Activated T-cell treated with anti-CD3 and anti-CD28 coated beads, Interleukin-2, amount 50 U/mL, for 72 hours (primary cell): Measurements from ENCODE around the gene CIAPIN1. TPM values are rescaled to one million over a fixed set of nuclear protein-coding genes. Genes with fewer than 3 reads are reported as not detected.

Experiments
- ATAC-seq, 2 donors: fragments of 150-1000 bp; cut with Tn5 transposase; replicated peaks in 1 of 2; 2 replicates each; pipeline ENCODE4 v1.10.0; 2021; ENCODE audit warnings: moderate library complexity in 2 of 2, mild to moderate bottlenecking in 1 of 2
- DNase-seq, 2 donors: peaks; one replicate each; pipeline ENCODE4 v3.0.0; 2021 to 2022; ENCODE audit warnings: mixed read lengths in 1 of 2
- H3K27ac Mint-ChIP-seq: one replicate; pipeline ENCODE4 v1.8.0; 2022; ENCODE audit warnings: mild to moderate bottlenecking, moderate library complexity, mixed read lengths
- H3K27me3 Mint-ChIP-seq: one replicate; pipeline ENCODE4 v1.8.0; 2022; ENCODE audit warnings: low read depth, mixed read lengths
- H3K36me3 Mint-ChIP-seq, 2 donors: one replicate each; pipeline ENCODE4 v1.8.0; 2022; ENCODE audit warnings: mixed read lengths in 2 of 2, mild to moderate bottlenecking in 1 of 2; ENCODE audit not compliant: insufficient read depth in 2 of 2
- H3K4me1 Mint-ChIP-seq: one replicate; pipeline ENCODE4 v1.8.0; 2022; ENCODE audit warnings: low read depth, mixed read lengths
- H3K4me3 Mint-ChIP-seq, 2 donors: one replicate each; pipeline ENCODE4 v1.8.0; 2022; ENCODE audit warnings: mild to moderate bottlenecking in 2 of 2, mixed read lengths in 2 of 2, moderate library complexity in 2 of 2
- H3K9me3 Mint-ChIP-seq, 2 donors: one replicate each; pipeline ENCODE4 v1.8.0; 2022; ENCODE audit warnings: mixed read lengths in 2 of 2
- total RNA-seq, 2 donors: library from RNA; stranded (reverse); gene quantifications; one replicate each; pipeline ENCODE4 v1.2.3, GENCODE V29; 2022

Gene CIAPIN1
- total RNA-seq, 2 donors from 2014 or later, result 39.6 to 49.7 TPM

GRCh38 chr16:57422026-57422944 is 24.9 kb downstream of the CIAPIN1 start:
- no peak overlapping the region for H3K27ac Mint-ChIP-seq
- no peak for ATAC-seq

GRCh38 chr16:57419506-57419905 is 27.7 kb downstream of the CIAPIN1 start:
- Mint-ChIP-seq H3K27ac (peak overlapping the region; percentile 82), H3K4me3 (no peak overlapping the region), H3K9me3 (no peaks in the 10 kb centered on the region), H3K27me3 (no peaks in the 10 kb centered on the region), H3K4me1 (peaks cover 16% of the 10 kb centered on the region), H3K36me3 (no peaks in the 10 kb centered on the region)
- ATAC-seq (no peak), DNase-seq (no peak)

More at GRCh38 chr16:57422026-57422944, 24.9 kb downstream of the CIAPIN1 start:
- H3K4me1 Mint-ChIP-seq, result peaks cover 10% of the 10 kb centered on the region
- H3K27me3 Mint-ChIP-seq, result no peaks in the 10 kb centered on the region
- H3K9me3 Mint-ChIP-seq, result no peaks in the 10 kb centered on the region
- H3K4me3 Mint-ChIP-seq, result no peak overlapping the region
- DNase-seq, result no peak
- H3K36me3 Mint-ChIP-seq, result no peaks in the 10 kb centered on the region

- H3K4me1 Mint-ChIP-seq, result peaks cover 16% of the 10 kb centered on the region
Observed at GRCh38 chr16:57416084-57416483, 31.1 kb downstream of the CIAPIN1 start.

DNA sequence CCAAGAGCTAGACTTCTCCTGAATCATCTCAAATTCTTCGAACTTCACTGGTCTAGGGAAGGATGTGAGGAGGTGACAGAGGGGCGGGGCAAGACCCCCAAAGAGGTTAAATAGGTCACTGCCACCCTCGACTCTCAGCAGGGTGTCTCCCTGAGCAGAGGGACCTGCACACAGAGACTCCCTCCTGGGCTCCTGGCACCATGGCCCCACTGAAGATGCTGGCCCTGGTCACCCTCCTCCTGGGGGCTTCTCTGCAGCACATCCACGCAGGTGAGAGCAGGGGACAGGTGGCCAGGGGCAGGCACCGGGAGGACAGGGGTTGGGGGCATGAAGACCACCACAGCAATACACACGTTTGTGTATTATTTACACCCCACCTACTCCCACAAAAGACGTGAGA is 33.5 kb downstream of the CIAPIN1 start:
- DNase-seq (no peak), ATAC-seq (no peak)
- Mint-ChIP-seq H3K36me3 (no peaks in the 10 kb centered on the region), H3K4me3 (no peak overlapping the region), H3K27ac (no peak overlapping the region), H3K9me3 (no peaks in the 10 kb centered on the region), H3K4me1 (peaks cover 12% of the 10 kb centered on the region), H3K27me3 (no peaks in the 10 kb centered on the region)

More at GRCh38 chr16:57416084-57416483, 31.1 kb downstream of the CIAPIN1 start:
- Mint-ChIP-seq H3K27ac (no peak overlapping the region), H3K4me3 (no peak overlapping the region), H3K27me3 (no peaks in the 10 kb centered on the region), H3K36me3 (no peaks in the 10 kb centered on the region), H3K9me3 (no peaks in the 10 kb centered on the region)
- peak in 1 of 2 donors; percentile 2 for ATAC-seq
- no peak for DNase-seq

GRCh38 chr16:57413301-57413730 is 33.9 kb downstream of the CIAPIN1 start:
- DNase-seq, result no peak
- peaks cover 7% of the 10 kb centered on the region for H3K4me1 Mint-ChIP-seq
- H3K27ac Mint-ChIP-seq, result no peak overlapping the region
- no peak for ATAC-seq
- no peaks in the 10 kb centered on the region for H3K36me3 Mint-ChIP-seq
- H3K4me3 Mint-ChIP-seq, result no peak overlapping the region
- no peaks in the 10 kb centered on the region for H3K9me3 Mint-ChIP-seq
- H3K27me3 Mint-ChIP-seq, result no peaks in the 10 kb centered on the region

- H3K27ac Mint-ChIP-seq, result no peak overlapping the region
- no peaks in the 10 kb centered on the region for H3K27me3 Mint-ChIP-seq
- H3K36me3 Mint-ChIP-seq, result no peaks in the 10 kb centered on the region
Observed at GRCh38 chr16:57412584-57412983, 34.6 kb downstream of the CIAPIN1 start.

DNA sequence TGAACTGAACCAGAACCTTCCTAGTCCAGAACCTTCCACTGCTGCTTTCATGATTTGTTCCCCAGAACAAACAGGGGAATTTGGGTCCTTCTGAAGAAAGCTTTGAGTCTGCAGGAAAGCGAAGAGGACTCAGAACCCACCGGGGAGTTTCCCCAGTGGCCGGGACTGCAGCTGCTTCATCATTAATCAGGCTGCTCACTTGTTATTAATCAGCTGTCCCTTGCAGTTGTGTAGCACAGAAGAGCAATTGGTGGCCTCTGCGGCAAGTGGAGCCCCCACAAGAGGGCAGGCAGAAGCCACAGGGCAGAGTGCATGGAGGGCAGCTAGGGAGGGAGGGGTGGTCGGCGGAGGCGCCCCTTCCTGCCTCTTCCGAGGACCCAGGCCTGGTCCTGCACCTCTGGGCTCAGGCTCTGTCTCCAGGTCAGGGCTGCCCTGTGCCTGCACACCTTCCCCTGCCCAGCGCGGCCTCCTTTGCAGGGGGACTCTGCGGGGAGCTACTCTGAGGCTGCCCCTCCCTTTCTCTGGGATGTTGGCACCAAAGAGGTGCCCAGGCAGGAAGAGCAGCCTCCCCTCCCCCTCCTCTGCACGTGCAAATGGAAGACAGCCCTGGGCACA is 35.7 kb downstream of the CIAPIN1 start:
- peak overlapping the region in 1 of 2 donors; percentile 36 for H3K4me3 Mint-ChIP-seq
- DNase-seq (no peak), ATAC-seq (peak in 1 of 2 donors; percentile 38)
- no peaks in the 10 kb centered on the region for H3K27me3 Mint-ChIP-seq
- no peaks in the 10 kb centered on the region for H3K9me3 Mint-ChIP-seq
- no peaks in the 10 kb centered on the region for H3K4me1 Mint-ChIP-seq
- no peak overlapping the region for H3K27ac Mint-ChIP-seq
- H3K36me3 Mint-ChIP-seq, result no peaks in the 10 kb centered on the region

More at GRCh38 chr16:57412584-57412983, 34.6 kb downstream of the CIAPIN1 start:
- no peaks in the 10 kb centered on the region for H3K9me3 Mint-ChIP-seq
- DNase-seq (no peak), ATAC-seq (no peak)
- H3K4me3 Mint-ChIP-seq, result no peak overlapping the region
- peaks cover 7% of the 10 kb centered on the region for H3K4me1 Mint-ChIP-seq

- H3K4me3 Mint-ChIP-seq, result no peak overlapping the region
- H3K4me1 Mint-ChIP-seq, result peaks cover 6% of the 10 kb centered on the region
Observed at GRCh38 chr16:57409870-57410587, 37.2 kb downstream of the CIAPIN1 start.

GRCh38 chr16:57409065-57409464 is 38.1 kb downstream of the CIAPIN1 start:
- H3K4me1 Mint-ChIP-seq, result peaks cover 8% of the 10 kb centered on the region
- DNase-seq (no peak), ATAC-seq (no peak)
- no peaks in the 10 kb centered on the region for H3K9me3 Mint-ChIP-seq
- no peaks in the 10 kb centered on the region for H3K36me3 Mint-ChIP-seq
- H3K27ac Mint-ChIP-seq, result no peak overlapping the region
- no peak overlapping the region for H3K4me3 Mint-ChIP-seq
- no peaks in the 10 kb centered on the region for H3K27me3 Mint-ChIP-seq

More at GRCh38 chr16:57409870-57410587, 37.2 kb downstream of the CIAPIN1 start:
- Mint-ChIP-seq H3K9me3 (no peaks in the 10 kb centered on the region), H3K27ac (no peak overlapping the region), H3K36me3 (no peaks in the 10 kb centered on the region), H3K27me3 (no peaks in the 10 kb centered on the region)
- no peak for DNase-seq
- ATAC-seq, result no peak

DNA sequence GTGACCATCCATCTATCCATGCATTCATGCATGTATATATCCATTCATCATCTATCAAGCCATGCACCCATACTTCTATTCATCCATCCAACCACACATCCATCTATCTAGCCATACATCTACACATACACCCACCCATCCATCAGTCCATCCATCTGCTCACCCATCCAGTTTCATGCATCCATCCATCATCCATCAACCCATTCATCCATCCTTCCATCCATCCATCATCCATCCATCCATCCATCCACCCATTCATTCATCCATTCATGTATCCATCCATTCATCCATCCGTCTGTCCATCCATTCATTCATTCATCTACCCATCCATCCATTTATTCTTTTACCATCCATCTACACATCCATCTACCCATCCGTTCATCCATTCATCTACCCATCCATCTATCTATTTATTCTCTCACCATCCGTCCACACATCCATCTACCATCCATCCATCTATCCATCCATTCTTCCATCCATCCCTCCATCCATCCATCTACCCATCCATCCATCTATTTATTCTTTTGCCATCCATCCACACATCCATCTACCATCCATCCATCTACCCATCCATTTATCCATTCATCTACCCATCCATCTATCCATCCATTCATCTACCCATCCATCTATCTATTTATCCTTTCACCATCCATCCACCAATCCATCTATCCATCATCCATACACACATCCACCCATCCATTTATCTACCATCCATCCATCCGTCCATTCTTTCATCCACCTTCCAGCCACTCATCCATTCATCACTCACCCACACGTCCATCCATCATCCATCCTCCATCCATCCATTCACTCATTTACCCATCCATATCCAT is 39.4 kb downstream of the CIAPIN1 start:
- Mint-ChIP-seq H3K27me3 (no peaks in the 10 kb centered on the region), H3K4me3 (no peak overlapping the region), H3K36me3 (no peaks in the 10 kb centered on the region), H3K27ac (no peak overlapping the region), H3K9me3 (no peaks in the 10 kb centered on the region), H3K4me1 (peaks cover 8% of the 10 kb centered on the region)
- ATAC-seq, result no peak
- no peak for DNase-seq

DNA sequence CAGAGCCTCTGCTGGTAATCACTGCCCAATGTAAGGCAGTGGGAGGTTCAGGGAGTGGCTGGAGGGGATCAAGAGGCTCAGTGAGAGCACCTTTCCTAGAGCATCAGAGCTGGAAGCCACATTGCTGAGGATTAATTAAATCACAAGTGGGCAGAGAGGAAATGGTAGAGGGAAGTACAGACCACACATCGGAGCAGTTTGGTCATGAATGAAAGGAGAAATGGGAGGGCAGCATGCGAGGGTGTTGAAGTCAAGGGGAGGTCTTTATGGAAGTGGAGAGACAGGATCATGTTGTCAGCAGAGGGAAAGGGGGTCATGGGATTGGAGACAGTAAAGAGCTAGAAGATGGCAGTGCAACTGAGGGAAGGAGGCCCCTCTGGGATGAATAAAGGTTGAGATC is 40.3 kb downstream of the CIAPIN1 start:
- Mint-ChIP-seq H3K27me3 (no peaks in the 10 kb centered on the region), H3K9me3 (no peaks in the 10 kb centered on the region), H3K36me3 (no peaks in the 10 kb centered on the region), H3K4me1 (peaks cover 8% of the 10 kb centered on the region), H3K4me3 (no peak overlapping the region), H3K27ac (no peak overlapping the region)
- DNase-seq, result no peak
- ATAC-seq, result no peak

- H3K36me3 Mint-ChIP-seq, result no peaks in the 10 kb centered on the region
- no peak overlapping the region for H3K27ac Mint-ChIP-seq
- no peak overlapping the region for H3K4me3 Mint-ChIP-seq
- H3K27me3 Mint-ChIP-seq, result no peaks in the 10 kb centered on the region
- DNase-seq (no peak), ATAC-seq (peak in 1 of 2 donors; percentile 35)
- no peaks in the 10 kb centered on the region for H3K9me3 Mint-ChIP-seq
- H3K4me1 Mint-ChIP-seq, result peaks cover 8% of the 10 kb centered on the region
Observed at GRCh38 chr16:57405097-57405496, 42.1 kb downstream of the CIAPIN1 start.
